NCI-H2171 treated with DMSO at 0.1 percent for 48 hours (cell line): Measurements from ENCODE around the gene ZNF534.
"Not testable (repeated sequence)": the region's sequence is repeated elsewhere in the genome, so short reads cannot be mapped to it uniquely, and the experiment has no call there.

Experiments
- DNase-seq: peaks from one replicate; lab custom pipeline; 2025; lab: John Stamatoyannopoulos, UW

The ZNF534 gene

GRCh38 chr19:52498571-52498970, 69.6 kb downstream of the ZNF534 start:
- DNase-seq, result no peak

- DNase-seq, result not testable (repeated sequence)
Observed at GRCh38 chr19:52500474-52500873, 71.5 kb downstream of the ZNF534 start.

- DNase-seq, result not testable (repeated sequence)
Observed at GRCh38 chr19:52500991-52501390, 72.0 kb downstream of the ZNF534 start.
